GM18499 (cell line): ENCODE data around the gene TRABD2A.
"Not testable (repeated sequence)": the region's sequence is repeated elsewhere in the genome, so short reads cannot be mapped to it uniquely, and the experiment has no call there.

Experiments used
- ATAC-seq: cut with Tn5 transposase; IDR thresholded peaks from one replicate; pipeline ENCODE4 v1.9.1; 2021; ENCODE audit warnings: moderate number of reproducible peaks; ENCODE audit not compliant: insufficient read depth, unreplicated experiment

The TRABD2A gene

GRCh38 chr2:84882414-84882738, 1.5 kb upstream of the TRABD2A start:
- no peak for ATAC-seq

DNA sequence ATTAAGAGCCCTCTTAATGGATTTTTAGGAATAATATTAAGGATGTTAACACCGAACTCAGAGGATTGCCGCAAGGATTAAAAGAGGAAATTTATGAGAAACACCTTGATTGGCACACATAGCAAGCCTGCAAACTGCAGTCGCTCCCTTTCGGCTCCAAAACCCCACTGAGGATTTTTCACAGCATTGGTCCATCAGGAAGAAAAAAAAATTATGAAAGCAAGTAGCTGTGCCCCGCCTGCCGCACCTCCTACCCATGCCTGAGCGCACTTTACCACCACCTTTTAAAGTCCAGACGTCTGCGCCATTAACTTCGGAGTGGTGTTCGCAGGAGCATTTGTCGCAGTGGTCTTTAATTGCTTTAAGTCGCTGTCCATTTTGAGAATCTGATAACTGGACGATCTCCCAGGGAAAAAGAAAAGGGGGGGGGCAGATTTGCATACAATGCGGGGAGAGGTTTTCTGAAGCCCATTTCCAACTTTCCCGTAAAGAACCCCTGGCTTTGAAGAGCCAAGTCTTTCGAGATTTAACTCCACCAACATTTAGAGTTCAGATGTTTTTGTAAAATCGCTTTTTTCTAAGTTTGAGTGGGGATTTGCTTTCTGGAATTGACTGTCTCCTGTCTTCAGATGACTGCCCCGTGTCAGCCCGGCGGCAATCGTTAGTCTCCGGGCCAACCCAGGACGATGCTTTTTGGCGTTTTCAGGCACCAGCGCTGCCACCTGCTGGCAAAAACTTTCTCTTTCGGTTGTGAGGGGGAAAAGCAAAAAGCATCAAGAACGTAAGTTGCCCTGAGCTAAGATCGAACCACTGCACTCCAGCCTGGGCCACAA, 913 bp upstream of the TRABD2A start:
- peak; percentile 53 for ATAC-seq

DNA sequence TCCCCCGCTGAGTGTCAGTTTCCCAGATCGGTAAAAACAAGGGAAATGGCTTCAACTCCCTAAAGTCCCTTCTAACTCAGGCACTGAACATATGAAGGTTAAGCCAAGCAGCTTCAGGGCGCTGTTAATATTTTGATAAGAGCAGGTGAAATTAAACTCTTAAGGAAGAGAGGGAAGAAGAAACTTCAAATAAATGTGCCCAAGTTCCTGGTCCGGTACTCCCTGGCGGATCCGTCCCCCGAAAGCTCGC, 564 bp downstream of the TRABD2A start:
- no peak for ATAC-seq

GRCh38 chr2:84879584-84880394, 1.1 kb downstream of the TRABD2A start:
- ATAC-seq: peak; percentile 51

- ATAC-seq: no peak
Measured at GRCh38 chr2:84878896-84879583, 1.8 kb downstream of the TRABD2A start.

- no peak for ATAC-seq
Measured at GRCh38 chr2:84878459-84878858, 2.4 kb downstream of the TRABD2A start.

DNA sequence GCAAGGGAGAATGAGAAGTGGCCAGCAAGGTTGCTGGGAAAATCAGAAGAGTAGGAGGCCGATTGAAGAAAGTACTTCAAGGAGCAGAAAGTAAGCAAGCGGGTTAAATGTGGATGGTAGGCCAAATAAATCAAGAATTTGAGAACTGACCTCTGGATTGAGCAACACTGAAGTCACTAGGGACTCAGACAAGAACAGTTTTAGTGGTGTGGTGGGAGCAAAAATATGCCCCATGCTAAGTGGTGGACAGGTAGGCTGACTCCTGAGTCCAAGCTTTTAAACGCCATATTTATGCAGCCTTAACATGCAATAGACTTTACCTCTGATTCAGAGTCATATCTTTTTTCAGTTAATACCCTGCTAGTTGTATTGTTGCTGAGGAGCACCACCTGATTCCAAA, 4.5 kb downstream of the TRABD2A start:
- ATAC-seq: no peak

- not testable (repeated sequence) for ATAC-seq
Measured at GRCh38 chr2:84875619-84876018, 5.3 kb downstream of the TRABD2A start.

GRCh38 chr2:84875213-84875560, 5.7 kb downstream of the TRABD2A start:
- no peak for ATAC-seq

GRCh38 chr2:84874381-84875212, 6.3 kb downstream of the TRABD2A start:
- no peak for ATAC-seq

GRCh38 chr2:84873350-84873749, 7.5 kb downstream of the TRABD2A start:
- ATAC-seq: no peak

GRCh38 chr2:84872691-84873090, 8.2 kb downstream of the TRABD2A start:
- not testable (repeated sequence) for ATAC-seq

- ATAC-seq: no peak
Measured at GRCh38 chr2:84870306-84870705, 10.6 kb downstream of the TRABD2A start.

DNA sequence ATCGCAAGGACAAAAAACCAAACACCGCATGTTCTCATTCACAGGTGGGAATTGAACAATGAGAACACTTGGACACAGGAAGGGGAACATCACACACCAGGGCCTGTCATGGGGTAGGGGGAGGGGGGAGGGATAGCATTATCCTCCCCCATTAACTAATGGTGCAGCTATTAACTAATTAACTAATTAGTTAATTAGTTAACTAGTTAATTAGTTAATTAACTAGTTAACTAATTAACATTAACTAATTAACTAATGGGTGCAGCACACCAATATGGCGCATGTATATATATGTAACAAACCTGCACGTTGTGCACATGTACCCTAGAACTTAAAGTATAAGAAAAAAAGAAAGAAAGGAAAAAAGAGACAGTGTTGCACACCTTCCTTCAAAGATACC, 12.6 kb downstream of the TRABD2A start:
- ATAC-seq: not testable (repeated sequence)

DNA sequence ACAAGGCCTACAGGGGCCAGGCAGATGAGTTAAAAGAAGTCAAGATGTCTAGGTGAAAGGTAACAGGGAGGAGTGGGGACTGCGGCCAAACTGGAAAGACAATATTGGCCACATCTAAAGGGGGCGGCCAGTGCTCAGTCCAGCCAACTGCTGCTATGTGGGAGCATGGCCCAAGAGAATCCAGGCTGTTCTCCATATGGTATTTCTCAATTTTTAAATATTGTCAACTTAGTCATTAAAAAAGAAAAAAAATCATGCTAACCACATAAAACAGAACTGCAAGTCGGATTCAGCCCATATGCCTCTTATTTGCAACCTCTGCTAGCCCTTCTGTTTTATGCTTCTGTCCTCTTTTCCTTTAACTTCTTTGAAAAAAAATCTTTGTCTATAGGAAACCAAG, 14.8 kb downstream of the TRABD2A start:
- ATAC-seq: no peak

- no peak for ATAC-seq
Measured at GRCh38 chr2:84865181-84865783, 15.6 kb downstream of the TRABD2A start.

GRCh38 chr2:84862006-84862405, 18.9 kb downstream of the TRABD2A start:
- ATAC-seq: no peak

DNA sequence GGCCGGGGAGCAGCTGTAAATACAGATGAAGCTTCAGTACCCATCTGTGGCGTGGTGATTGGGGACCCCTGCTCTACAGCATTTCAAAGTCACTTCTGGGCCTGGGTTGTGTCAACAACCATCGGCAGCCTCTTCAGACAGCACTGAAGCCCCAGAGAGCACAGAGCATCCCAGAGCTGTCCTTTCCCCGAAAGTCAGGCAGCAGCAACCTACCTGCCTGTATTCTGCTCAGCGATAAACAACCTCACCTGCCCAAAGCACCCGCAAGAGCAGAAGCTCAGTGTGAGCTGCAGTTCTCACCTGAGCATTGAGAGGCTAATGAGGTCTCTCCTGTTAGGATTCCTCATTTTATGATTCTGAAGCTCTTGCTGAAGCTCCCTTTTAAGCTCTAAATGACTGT, 19.3 kb downstream of the TRABD2A start:
- no peak for ATAC-seq

DNA sequence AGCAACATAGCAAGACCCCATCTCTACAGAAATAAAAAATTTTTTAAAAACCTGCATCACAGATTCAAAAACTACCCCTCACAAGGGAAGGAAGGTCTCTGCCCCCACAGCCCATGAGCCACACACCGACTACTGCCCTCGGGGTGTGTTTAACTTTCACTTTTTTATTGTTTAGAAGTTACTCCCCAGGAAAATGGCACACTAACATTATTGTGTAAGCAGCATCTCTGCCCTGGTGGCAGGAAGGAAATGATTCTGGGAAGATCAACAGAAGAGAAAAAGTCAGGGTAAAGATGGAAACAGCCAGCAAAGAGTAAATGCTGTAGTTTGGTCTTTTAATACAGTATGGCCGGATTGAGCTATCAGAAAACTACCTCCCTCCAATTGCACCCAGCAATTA, 21.9 kb downstream of the TRABD2A start:
- no peak for ATAC-seq

DNA sequence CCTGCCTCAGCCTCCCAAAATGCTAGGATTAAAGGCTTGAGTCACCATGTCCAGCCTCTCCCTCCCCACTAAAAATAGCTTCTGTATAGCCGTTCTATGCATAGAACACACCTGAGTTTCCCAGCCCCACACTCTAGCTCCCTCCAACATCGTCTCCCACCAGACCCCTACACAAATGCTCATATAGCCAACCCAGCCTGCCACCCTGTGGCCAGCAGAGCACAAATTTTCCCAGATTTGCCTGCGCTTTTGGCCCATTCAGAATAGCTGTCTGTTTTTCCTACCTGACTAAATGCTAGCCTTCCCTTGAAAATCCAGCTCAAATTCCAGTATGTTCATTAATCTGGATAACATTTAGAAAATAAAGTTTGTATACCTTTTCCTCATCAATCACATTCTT, 22.8 kb downstream of the TRABD2A start:
- ATAC-seq: no peak
